GM21717 (cell line): ENCODE data around the gene PLXDC1.

ENCODE experiments used
- ATAC-seq: cut with Tn5 transposase; IDR thresholded peaks from one replicate; pipeline ENCODE4 v1.9.1; 2021; ENCODE audit warnings: mild to moderate bottlenecking, moderate library complexity; ENCODE audit not compliant: unreplicated experiment

The PLXDC1 gene

DNA sequence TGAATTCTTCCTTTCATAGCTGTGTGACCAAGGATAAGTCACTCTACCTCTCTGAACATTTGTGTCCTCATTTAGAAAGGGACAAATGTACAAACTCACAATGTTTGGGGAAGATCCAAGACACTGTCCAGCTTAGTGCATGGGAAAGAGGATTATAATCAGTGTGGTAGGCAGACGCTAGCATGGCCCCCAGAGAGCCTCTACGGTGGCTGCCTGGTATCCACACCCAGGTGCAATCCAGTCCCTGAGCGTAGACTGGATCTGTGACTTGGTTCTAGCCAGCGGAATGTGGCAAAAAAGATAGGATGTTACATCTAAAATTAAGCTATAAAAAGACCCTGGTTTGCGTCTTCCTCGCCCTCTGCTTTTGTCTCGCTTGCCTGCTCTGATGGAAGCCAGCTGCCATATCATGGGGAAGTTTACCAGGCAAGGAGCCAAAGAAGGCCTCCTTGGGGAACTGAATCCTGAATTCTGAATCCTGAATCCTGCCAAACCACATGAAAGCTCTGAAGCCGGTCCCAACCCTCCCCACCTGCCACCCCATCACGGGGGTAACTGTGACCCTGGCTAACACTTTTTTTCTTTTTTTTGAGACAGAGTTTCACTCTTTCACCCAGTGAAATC lies 51.7 kb downstream of the PLXDC1 start:
- no peak for ATAC-seq

DNA sequence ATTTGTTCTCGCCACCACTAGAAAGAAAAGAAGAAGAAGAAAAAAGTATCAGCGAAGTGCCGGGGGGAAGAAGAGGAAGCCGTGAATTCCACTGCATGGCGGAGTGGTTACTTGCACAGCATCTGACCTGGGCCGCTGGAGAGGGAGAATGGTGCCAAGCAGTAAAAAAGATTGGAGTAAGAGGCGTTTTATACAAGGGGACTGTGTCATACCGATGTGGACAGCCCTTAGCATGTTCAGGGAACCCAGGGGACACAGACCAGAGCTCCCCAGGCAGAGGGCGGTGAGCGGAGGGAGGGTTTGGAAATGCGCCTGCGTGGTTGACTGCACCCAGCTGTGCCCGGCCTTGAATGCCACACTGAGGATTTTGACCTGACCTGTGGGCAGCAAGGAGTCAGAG lies 52.8 kb downstream of the PLXDC1 start:
- no peak for ATAC-seq

DNA sequence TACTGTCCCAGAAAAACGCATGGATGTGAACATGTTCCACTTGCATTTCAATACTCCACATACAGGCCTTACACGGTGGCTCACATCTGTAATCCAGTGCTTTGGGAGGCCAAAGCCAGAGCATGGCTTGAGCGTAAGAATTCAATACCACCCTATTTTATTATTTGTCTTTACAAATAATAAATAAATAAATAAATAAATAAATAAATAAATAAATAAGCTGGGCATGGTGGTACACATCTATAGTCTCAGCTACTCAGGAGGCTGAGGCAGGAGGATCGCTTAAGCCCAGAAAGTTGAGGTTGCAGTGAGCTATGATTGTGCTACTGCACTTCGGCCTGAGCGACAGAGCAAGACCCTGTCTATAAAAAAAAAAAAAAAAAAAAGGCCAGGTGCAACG lies 53.9 kb downstream of the PLXDC1 start:
- no peak for ATAC-seq

DNA sequence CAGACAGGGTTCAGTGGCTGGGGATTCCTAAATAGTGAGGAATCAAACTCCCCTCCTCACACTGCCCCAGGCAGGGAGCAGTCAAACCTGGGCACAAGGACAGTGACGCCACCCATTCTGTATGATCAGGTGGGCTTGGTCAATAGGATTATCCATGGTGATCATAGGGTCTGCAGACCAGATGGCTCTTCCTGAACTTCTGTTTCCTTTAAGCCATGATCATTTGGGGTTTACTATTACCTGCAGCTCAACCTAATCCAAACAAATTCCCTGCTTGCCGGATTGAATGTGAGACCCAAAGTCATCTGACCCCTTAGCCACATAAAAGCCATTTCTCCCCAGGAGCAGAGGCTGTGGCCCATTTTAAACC lies 54.3 kb downstream of the PLXDC1 start:
- ATAC-seq = no peak

DNA sequence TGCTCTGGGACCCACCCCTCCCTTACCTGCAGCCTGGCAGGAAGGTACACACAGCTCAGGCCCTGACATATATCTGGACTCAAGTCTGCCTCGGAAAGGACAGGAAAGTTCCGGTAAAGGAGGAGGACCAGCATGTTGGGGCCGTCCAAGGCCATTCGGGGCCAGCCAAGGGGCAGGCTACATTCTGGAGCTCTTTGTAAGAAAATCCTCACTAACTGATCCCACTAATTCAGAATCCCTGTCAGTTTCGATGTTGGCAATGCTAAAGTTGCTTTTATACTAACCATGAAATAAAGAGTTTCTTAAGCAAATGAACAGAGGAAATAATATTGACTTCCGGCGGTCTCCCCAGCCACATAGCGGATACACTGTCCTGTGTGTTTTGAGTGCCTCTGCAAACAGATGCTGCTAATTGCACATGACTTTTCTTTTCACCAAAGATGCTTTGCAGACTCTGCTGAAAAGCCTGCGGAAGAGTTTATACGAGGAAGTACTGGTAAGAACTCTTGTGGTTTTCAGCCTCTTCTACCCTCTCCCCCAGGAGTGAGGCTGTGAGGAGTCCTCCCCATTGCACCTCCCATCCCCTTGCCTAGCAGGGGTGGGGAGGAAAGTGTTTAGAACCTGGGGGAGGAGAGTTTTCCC lies 54.8 kb downstream of the PLXDC1 start:
- no peak for ATAC-seq

DNA sequence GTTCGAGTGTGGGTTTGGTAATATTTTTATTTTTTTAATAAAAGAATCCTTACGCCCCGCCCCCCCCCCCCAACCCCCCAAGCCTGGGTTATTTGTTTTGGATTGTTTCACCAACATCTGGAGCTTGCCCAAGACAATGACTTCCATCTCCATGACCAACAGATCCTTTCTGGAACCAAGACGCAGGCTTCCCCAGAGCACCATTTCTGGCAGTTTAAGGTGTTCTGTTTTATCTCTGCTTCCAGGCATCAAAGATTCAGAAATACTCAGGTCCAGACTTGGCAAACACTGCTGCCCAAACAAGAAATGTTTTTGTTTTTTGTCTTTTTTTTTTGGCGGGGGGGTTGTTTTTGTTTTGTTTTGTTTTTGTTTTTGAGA lies 56.1 kb downstream of the PLXDC1 start:
- ATAC-seq = no peak

DNA sequence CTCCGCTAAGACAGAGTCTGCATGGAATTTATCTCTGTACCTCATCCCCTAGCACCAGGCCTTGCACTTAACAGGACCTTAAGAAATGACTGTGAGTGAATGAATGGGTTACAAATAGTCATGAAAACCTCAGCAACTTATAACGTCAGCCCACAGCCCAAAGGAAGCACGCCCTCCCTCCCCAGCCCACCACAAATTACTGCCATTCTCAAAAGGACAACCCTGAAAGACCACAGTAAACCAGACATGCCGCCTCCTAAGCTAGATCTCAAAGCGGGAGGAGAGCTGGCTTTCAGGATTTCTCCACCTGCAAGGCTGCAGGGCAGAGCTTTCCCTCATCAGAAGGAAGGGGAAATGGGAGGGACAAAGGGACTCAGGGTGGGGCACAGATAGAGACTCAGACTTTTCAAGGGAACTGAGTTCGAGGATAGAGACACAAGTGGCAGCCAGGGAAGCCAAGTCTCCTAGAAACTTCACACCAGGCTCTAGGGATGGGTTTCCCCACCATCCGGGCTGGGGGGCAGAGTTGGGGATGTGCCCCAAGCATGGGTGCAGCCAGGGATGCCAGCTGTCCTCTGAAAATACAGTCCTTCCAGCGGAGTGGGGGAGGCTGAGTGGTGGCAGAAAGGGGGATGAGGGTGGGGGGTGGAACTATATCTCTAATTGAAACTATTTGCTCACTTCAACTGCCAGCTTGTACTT lies 56.7 kb downstream of the PLXDC1 start:
- no peak for ATAC-seq

DNA sequence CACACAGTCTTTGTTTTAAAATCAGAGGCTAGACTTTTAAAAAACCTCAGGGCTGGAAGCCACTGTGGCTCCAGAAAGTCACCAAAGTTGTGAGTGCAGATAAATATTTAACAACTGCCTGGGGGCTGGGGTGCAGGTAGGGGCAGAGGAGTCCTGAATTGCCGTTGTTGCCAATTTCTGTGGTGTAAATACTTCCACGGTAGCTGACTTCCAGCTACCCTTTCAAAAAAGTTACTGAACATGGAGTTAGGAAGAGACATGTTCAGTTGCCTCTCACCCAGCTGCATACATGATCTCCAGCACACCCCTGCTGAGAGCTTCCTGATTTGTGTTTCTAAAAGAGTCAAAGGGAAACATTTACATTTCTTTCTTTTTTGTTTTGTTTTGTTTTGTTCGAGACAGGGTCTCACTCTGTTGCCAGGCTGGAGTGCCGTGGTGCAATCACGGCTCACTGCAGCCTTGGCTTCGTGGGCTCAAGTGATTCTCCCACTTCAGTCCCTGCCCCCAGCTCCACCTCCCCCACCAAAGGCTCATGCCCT lies 58.7 kb downstream of the PLXDC1 start:
- ATAC-seq = no peak

DNA sequence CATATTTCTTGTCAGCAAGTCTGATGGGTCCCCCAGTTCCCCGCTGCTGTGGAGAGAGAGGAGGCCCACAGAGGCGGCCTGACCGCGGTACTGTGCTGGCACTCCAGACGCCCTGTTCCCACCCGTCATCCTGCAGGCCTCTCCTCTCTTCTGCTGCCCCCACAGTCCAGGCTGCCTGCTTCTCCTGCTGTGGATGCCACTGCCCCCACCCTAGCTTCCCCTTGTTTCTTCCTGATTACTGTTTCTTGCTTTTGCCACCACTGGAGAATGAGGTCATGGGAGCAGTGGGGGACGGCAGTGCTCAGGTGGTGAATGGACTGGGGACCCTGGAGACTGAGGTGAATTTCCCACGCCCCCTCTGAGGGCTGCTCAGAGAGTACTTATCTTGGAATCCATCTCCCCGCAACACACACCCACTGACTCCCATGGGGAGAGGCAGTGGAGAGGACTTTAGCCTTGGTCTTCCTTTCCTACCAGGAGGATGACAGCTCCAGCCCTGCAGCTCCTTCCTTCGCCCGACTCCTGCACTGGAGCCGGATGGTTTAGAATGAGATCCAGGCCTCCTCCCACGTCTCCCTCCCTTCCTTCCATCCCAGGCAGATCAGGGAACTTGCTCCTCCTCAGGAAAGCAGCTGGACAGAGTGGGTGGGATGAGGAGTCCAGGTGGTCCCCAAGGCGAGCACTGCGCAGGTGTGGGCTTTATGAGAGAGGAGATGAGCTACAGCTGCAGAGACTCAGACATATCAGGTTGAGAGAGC lies 60.4 kb downstream of the PLXDC1 start:
- no peak for ATAC-seq

DNA sequence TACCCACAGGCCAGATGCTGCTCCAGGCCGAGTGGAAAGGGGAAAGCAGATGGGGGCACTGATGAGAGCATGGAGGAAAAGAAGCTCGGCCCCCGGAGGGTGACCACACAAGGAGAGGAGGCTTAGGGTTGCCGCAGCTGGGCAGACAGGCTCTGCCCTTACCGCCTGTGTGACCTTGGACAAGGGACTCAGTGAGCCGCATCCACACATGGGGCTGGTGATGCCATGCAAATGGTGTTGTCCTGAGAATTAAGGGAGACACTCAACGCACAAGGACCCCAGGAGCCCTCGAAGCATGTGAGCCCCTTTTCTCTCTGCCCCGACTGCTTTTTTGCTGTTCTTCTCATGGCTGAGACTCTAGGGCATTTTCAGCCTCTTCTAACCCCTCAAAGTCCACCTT lies 61.0 kb downstream of the PLXDC1 start:
- ATAC-seq = no peak

DNA sequence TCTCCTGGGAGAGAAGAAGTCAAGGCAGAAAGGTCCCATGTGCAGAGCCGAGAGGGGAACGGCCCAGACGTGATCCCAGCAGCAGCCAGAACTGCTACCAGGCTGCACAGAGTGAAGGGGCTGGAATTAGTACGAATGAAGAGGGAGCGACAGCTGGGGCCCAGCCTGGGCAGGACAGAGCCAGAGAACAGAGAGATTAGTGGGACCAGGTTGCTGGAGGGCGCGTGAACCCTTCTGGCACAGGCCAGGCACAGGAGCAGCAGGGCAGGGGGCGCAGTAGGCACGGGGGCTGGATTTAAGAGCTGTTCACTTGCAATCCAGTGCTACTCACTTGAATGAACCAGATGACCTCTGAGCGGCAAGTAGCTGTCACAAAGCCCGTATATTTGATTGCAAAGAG lies 66.9 kb downstream of the PLXDC1 start:
- no peak for ATAC-seq

DNA sequence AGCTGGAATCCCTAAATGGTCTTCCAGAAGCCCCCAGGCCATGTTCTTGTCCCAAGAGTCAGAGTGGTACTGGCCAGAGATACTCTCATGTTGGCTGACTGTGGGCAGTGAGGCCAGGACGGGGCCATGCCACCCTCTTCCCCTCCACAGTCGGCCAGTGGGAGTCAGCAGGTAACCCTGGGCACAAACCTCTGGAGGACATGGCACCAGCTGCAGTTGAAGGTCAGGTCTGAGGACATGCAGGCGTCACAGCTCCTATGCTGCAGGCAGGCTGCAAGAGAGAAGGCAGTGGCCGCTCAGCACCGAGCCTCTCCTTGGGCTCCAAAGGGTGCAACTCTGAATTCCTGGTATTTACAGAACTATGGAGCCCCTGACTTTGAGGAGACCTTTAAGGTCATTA lies 68.2 kb downstream of the PLXDC1 start:
- no peak for ATAC-seq

DNA sequence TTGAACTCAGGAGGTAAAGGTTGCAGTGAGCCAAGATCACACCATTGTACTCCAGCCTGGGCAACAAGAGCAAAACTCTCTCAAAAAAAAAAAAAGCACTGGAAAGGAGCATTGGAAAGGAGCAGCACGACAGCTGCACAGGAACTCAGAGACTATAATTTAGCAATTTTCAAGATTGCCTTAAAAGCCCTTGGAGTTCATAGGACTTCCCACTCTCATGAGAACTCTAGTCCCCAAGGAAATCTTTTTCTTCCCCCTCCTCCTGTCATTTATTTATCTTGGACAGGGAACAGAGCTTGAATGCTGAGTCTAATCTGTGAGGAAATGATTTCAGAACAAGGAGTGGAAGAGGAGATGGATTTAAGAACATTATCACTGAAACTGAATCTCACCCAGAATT lies 69.0 kb downstream of the PLXDC1 start:
- no peak for ATAC-seq

DNA sequence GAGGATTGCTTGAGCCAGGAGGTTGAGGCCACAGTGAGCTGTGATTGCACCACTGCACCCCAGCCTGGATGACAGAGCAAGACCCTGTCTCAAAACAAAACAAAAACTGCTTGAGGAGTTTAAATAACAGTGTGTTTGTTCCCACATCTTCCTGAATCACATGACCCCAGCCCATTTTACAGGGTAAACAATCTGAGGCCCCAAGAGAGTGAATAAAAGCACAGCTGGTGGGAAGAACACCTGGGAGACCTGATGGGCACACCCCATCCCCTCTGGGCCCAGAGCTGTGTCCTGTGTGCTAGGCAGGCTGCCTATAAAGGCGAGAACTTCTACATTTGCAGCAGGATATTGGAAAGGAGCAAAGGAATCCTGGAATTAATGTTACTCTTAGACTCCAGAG lies 69.6 kb downstream of the PLXDC1 start:
- no peak for ATAC-seq

DNA sequence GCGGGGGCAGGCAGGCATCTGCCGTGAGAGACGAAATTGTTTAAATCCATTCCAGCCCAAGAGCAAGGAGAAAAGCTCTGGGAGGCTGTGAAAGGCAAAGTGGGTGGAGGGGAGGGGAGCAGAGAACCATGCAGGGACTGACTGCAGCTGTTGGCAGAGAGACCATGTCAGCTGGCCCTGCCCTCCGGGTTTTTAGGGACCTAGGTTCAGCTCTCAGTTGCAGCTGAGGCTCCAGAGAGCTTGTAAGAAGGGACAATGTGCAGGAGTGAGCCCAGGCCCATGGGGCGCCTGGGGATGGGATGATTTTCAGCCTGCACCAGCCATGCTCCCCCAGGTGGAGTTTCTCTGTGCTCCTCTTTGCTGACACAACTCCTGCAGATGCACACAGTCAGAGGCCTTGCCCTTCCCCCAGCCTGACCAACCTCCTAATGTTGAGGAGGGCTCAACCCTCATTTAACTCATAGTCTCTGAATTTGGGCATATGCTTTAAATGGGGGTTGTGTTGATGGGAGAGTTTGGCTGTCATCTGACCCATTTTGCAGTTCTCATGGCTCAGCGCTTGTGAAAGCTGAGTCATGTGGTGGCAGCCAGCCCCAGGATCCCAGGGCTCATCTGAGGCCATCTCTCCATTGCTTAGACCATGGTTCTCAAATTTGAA lies 70.9 kb downstream of the PLXDC1 start:
- no peak for ATAC-seq

DNA sequence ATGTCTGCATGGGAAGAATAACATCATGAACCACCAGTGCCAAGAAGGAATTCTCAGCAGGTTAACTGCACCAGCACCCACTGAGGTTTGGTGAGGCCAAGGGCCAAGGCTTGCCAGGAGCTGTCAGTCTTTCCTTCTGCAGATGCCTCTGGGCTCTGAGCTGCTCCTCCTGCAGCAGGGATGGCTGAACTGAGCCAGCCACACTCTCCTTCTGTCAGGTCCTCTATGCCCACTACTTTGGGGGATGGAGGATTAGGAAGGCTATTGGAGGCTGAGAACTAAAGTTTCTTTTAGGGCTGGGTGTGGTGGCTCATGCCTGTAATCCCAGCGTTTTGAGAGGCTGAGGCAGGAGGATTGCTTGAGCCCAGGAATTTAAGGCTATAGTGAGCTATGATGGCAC lies 71.6 kb downstream of the PLXDC1 start:
- ATAC-seq = no peak

DNA sequence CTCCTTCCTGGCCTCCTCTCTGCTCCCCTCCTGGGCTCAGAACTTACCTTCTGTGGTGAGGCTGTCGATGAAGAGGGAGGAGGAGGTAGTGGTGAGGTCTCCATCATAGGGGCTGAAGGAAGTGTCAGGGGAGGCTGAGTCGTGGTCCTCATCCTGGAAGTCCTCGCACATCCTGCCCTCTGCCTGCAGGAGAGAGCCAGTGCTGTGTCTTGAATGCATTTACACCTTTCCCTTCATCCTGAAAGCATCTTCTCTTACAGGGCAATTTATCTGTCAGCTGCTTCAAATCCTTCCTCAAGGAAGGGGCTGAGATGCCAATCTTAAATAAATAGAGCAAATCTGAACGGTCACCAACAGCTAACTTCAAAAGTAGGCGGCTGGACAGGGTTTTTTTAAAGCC lies 73.6 kb downstream of the PLXDC1 start:
- no peak for ATAC-seq

DNA sequence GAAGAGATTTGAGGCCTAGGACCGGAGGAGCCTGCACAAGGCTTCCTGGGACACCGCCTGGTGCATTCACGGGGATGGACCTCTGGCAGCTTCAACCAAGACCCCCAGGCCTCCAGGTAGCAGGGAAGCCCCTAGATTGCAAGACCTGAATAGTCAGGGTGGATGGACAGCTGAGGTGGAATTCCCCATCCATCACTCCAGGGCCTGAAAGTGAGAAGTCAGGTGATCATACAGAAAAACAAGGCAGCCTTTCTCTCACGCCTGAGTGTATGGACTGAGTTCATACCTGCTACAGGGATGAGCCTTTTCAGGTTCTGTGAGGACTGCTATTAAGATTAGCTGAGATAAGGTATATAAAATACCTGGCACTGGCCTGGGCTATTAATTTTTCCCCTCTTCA lies 74.2 kb downstream of the PLXDC1 start:
- no peak for ATAC-seq

DNA sequence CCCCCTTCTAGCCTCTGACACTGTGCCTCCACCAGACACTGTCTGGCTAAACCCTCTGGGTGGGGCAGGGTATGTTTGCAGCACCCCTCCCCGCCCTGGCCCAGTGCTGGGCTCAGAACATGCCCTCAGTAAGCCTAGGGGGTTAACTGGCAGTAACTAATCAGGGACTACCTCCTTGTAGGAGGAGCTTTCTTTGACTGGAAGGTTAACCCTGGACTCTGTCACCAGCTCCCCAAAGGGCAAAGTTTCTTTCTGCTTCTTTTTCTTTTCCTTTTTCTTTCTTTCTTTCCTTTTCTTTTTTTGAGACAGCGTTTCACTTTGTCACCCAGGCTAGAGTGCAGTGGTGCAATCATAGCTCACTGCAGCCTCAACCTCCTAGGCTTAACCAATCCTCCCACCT lies 76.8 kb downstream of the PLXDC1 start:
- no peak for ATAC-seq

DNA sequence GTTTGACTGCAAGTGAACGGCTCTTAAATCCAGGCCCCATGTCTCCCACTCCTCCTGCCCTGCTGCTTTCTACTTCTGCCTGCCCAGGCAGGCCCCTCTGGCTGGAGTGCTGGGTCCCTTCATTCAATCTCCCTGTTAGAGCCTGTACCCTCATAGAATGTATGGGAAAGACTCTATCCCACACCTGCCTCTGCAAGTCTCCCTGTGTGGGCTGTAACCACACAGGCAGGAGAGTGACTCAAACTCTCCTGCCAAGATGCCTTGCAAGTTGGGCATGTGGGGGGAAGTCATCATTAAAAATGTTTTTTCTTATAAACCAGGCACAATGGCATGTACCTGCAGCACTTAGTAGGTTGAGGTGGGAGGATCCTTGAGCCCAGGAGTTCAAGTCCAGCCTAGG lies 77.5 kb downstream of the PLXDC1 start:
- no peak for ATAC-seq

DNA sequence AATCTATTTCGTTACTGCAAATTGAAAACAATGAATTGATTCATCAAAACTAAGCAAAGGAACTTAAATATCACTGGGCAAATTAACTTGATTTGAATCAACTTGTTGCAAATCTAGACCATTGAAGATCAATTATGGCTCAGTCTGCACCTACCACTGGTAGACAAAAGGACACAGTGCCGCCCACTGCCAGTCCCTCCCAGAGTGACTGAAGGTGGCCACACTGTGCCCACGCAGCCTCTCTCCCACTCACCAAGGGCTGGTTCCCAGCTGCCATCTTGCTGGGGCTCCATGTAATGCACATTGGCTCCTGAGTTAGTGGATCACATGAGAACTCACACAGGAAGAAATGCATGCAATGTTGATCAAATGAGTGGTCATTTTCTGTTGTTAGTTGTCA lies 78.1 kb downstream of the PLXDC1 start:
- no peak for ATAC-seq
